Nephron (organoid): ENCODE results near the gene EDA2R.

Experiments used
- H3K27ac Mint-ChIP-seq, 3 experiments: 2 replicates each; pipeline ENCODE4 v1.8.0; 2020; ENCODE audit warnings: mixed read lengths in 3 of 3, mild to moderate bottlenecking in 2 of 3, moderate library complexity in 1 of 3
- H3K27me3 Mint-ChIP-seq: 2 replicates; pipeline ENCODE4 v1.8.0; 2021; ENCODE audit warnings: low read depth, mild to moderate bottlenecking, moderate library complexity, mixed read lengths
- H3K36me3 Mint-ChIP-seq: 2 replicates; pipeline ENCODE4 v1.8.0; 2020; ENCODE audit warnings: low read depth, mixed read lengths
- H3K4me1 Mint-ChIP-seq: 2 replicates; pipeline ENCODE4 v1.8.0; 2020; ENCODE audit warnings: mixed read lengths
- H3K4me3 Mint-ChIP-seq, 3 experiments: 2 replicates each; pipeline ENCODE4 v1.8.0; 2020; ENCODE audit warnings: mild to moderate bottlenecking in 3 of 3, mixed read lengths in 3 of 3, moderate library complexity in 2 of 3
- H3K9me3 Mint-ChIP-seq: 2 replicates; pipeline ENCODE4 v1.8.0; 2020; ENCODE audit warnings: mixed read lengths
- CTCF ChIP-seq, 3 experiments: fragments of 200-600 bp; sonication (generic); IDR thresholded peaks; one replicate each; pipeline ENCODE4 v1.5.0; 2021; ENCODE audit warnings: antibody characterized with exemption in 3 of 3; ENCODE audit not compliant: unreplicated experiment in 3 of 3

EDA2R gene

GRCh38 chrX:66616944-66617343, 21.9 kb downstream of the EDA2R start:
- H3K36me3 Mint-ChIP-seq: no peaks in the 10 kb centered on the region
- no peak for TF ChIP-seq CTCF (IDR thresholded peaks at IDR 0.05; ENCODE audit: unreplicated experiment in 3 of 3)
- H3K4me1 Mint-ChIP-seq: peaks cover 5% of the 10 kb centered on the region
- H3K27ac Mint-ChIP-seq: no peak overlapping the region
- H3K9me3 Mint-ChIP-seq: peaks cover 2% of the 10 kb centered on the region
- H3K4me3 Mint-ChIP-seq: no peak overlapping the region
- no peaks in the 10 kb centered on the region for H3K27me3 Mint-ChIP-seq

- TF ChIP-seq CTCF (IDR thresholded peaks at IDR 0.05; ENCODE audit: unreplicated experiment in 3 of 3): no peak
- Mint-ChIP-seq H3K27ac (no peak overlapping the region), H3K4me3 (no peak overlapping the region), H3K27me3 (no peaks in the 10 kb centered on the region), H3K4me1 (no peaks in the 10 kb centered on the region), H3K9me3 (peaks cover under 1% of the 10 kb centered on the region), H3K36me3 (no peaks in the 10 kb centered on the region)
Observed at GRCh38 chrX:66602381-66602938, 36.4 kb downstream of the EDA2R start.

- H3K9me3 Mint-ChIP-seq: peaks cover 2% of the 10 kb centered on the region
- H3K4me1 Mint-ChIP-seq: no peaks in the 10 kb centered on the region
- no peak overlapping the region for H3K4me3 Mint-ChIP-seq
- no peak for TF ChIP-seq CTCF (IDR thresholded peaks at IDR 0.05; ENCODE audit: unreplicated experiment in 3 of 3)
- no peaks in the 10 kb centered on the region for H3K36me3 Mint-ChIP-seq
- H3K27me3 Mint-ChIP-seq: no peaks in the 10 kb centered on the region
- H3K27ac Mint-ChIP-seq: no peak overlapping the region
Observed at GRCh38 chrX:66601522-66601921, 37.4 kb downstream of the EDA2R start.

- Mint-ChIP-seq H3K4me3 (no peak overlapping the region), H3K27me3 (no peaks in the 10 kb centered on the region), H3K27ac (no peak overlapping the region), H3K9me3 (peaks cover 25% of the 10 kb centered on the region), H3K4me1 (no peaks in the 10 kb centered on the region), H3K36me3 (no peaks in the 10 kb centered on the region)
- TF ChIP-seq CTCF (IDR thresholded peaks at IDR 0.05; ENCODE audit: unreplicated experiment in 3 of 3): no peak
Observed at GRCh38 chrX:66579219-66579618, 59.7 kb downstream of the EDA2R start.

- H3K9me3 Mint-ChIP-seq: peaks cover 32% of the 10 kb centered on the region
Observed at GRCh38 chrX:66553973-66554372, 84.9 kb downstream of the EDA2R start.

More at GRCh38 chrX:66553973-66554372, 84.9 kb downstream of the EDA2R start:
- no peaks in the 10 kb centered on the region for H3K4me1 Mint-ChIP-seq
- no peak overlapping the region for H3K27ac Mint-ChIP-seq
- H3K27me3 Mint-ChIP-seq: no peaks in the 10 kb centered on the region
- no peaks in the 10 kb centered on the region for H3K36me3 Mint-ChIP-seq
- H3K4me3 Mint-ChIP-seq: no peak overlapping the region
- no peak for TF ChIP-seq CTCF (IDR thresholded peaks at IDR 0.05; ENCODE audit: unreplicated experiment in 3 of 3)
